22Rv1 (cell line): ENCODE measurements around the gene ITSN2.

ENCODE experiments used
- ZFX ChIP-seq: fragments of 450-650 bp; IDR thresholded peaks from 2 replicates; pipeline ENCODE4 v1.6.1; 2017; ENCODE audit warnings: antibody characterized with exemption, borderline replicate concordance
- TF ChIP-seq, protein P1 (sequence below): fragments of 450-650 bp; IDR thresholded peaks from 2 replicates; pipeline ENCODE4 v1.5.1; 2017; ENCODE audit warnings: mild to moderate bottlenecking

DNA sequence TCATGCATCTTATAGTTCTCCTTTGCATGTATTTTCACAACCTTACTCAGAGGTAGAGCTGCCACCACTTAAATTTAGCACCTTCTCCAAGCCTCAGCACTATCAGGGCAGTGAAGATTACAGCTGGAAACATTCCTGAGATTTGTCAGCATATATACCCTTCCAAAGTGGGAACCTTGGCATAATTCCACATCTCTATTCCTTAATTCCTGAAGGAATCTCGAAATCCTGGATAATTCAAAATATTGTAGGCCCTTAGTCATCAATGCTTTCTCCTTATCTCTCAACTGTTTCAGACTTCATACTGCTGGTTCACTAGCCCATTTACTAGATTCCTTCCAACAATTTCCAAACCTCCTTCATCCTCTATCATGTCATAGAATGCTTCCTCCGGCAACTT is 87.4 kb downstream of the ITSN2 start:
- TF ChIP-seq, protein P1, sequence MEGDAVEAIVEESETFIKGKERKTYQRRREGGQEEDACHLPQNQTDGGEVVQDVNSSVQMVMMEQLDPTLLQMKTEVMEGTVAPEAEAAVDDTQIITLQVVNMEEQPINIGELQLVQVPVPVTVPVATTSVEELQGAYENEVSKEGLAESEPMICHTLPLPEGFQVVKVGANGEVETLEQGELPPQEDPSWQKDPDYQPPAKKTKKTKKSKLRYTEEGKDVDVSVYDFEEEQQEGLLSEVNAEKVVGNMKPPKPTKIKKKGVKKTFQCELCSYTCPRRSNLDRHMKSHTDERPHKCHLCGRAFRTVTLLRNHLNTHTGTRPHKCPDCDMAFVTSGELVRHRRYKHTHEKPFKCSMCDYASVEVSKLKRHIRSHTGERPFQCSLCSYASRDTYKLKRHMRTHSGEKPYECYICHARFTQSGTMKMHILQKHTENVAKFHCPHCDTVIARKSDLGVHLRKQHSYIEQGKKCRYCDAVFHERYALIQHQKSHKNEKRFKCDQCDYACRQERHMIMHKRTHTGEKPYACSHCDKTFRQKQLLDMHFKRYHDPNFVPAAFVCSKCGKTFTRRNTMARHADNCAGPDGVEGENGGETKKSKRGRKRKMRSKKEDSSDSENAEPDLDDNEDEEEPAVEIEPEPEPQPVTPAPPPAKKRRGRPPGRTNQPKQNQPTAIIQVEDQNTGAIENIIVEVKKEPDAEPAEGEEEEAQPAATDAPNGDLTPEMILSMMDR = no peak
- no peak for TF ChIP-seq ZFX
